ENCODE measurements around the gene KHDC3L.
A peak's percentile ranks its signal among the peaks of the same experiment; 100 is the strongest.
"Not testable (repeated sequence)": the region's sequence is repeated elsewhere in the genome, so short reads cannot be mapped to it uniquely, and the experiment has no call there.

Gene KHDC3L

GRCh38 chr6:73371984-73372383 is 9.5 kb downstream of the KHDC3L start:
- DNase-seq: no peak

- no peak for DNase-seq
These were observed 10.1 kb downstream of the KHDC3L start for GRCh38 chr6:73372516-73372915.

- DNase-seq: no peak
These were observed 12.8 kb downstream of the KHDC3L start for GRCh38 chr6:73375216-73375615.

GRCh38 chr6:73377225-73377624 is 14.8 kb downstream of the KHDC3L start:
- no peak for DNase-seq

GRCh38 chr6:73381531-73381930 is 19.1 kb downstream of the KHDC3L start:
- DNase-seq: not testable (repeated sequence)

- no peak for DNase-seq
These were observed 20.1 kb downstream of the KHDC3L start for GRCh38 chr6:73382462-73383113.

- DNase-seq: no peak
These were observed 26.0 kb downstream of the KHDC3L start for GRCh38 chr6:73388433-73388799.

GRCh38 chr6:73388800-73389512 is 26.5 kb downstream of the KHDC3L start:
- peak; percentile 51 for DNase-seq

- no peak for DNase-seq
These were observed 27.4 kb downstream of the KHDC3L start for GRCh38 chr6:73389854-73390253.

- no peak for DNase-seq
These were observed 29.2 kb downstream of the KHDC3L start for GRCh38 chr6:73391675-73392074.

- not testable (repeated sequence) for DNase-seq
These were observed 29.7 kb downstream of the KHDC3L start for GRCh38 chr6:73392188-73392587.

- DNase-seq: no peak
These were observed 30.8 kb downstream of the KHDC3L start for GRCh38 chr6:73393278-73393677.

GRCh38 chr6:73394577-73395354 is 32.3 kb downstream of the KHDC3L start, which contains the start of gene DDX43:
TSS of gene DDX43 (plus strand) at chr6:73394828. CDS start at chr6:73394906, 78 bp downstream.
- no peak for DNase-seq

- no peak for DNase-seq
These were observed 33.4 kb downstream of the KHDC3L start for GRCh38 chr6:73395875-73396274.

- DNase-seq: no peak
These were observed 38.2 kb downstream of the KHDC3L start for GRCh38 chr6:73400656-73401055.

- no peak for DNase-seq
These were observed 46.9 kb downstream of the KHDC3L start for GRCh38 chr6:73409395-73409794.

- no peak for DNase-seq
These were observed 50.6 kb downstream of the KHDC3L start for GRCh38 chr6:73413102-73413501.

Data from KG1 (cell line).